ENCODE results near the gene SHISAL2A. TPM values are rescaled to one million over a fixed set of nuclear protein-coding genes. Genes with fewer than 3 reads are reported as not detected.

Gene SHISAL2A
- total RNA-seq = 10 to 100 TPM; 13.0 to 13.1 TPM

DNA sequence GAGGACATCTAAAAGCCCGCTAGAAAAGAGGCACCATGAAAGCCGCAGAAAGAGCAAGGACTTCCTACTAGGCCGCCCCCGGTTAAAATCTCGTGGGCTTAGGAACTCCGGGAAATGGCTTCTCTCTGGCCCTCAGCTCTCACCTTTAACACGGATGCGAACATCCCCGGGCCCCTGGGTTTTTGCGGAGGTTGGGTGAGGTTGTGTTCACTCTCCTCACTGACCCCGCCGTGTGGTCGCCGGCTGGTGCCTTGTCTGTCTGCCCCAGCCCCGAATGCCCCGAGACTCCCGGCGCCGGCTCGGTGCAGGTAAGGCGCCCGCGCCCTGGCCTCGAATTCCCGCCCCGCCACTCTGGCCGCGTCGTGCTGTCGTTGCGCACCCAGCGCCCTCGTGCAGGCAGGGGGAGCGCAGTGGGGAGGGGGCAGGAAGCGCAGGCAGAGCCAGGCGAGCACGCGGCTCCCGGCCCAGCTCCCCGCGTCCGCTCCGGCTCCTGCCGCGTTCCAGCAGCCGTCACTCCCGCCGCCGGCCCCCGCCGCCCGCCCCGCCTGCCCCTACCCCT, at the start of gene SHISAL2A:
SHISAL2A (plus strand) TSS at position 437 of the 559 bp plus-strand sequence. CDS start 326 bp downstream, outside the sequence.
- POLR2A ChIA-PET = interaction anchor here (1.0 to 2.4 kb wide), 4 partner anchors 9 to 565 kb away, joined by 3 to 18 read pairs (median 7); partner anchors contain the start of gene TUT4
- CTCF ChIA-PET = interaction anchor here (1.0 to 1.1 kb wide), 2 partner anchors 53 to 70 kb away, joined by 3 read pairs; no protein-coding TSS in a partner anchor

DNA sequence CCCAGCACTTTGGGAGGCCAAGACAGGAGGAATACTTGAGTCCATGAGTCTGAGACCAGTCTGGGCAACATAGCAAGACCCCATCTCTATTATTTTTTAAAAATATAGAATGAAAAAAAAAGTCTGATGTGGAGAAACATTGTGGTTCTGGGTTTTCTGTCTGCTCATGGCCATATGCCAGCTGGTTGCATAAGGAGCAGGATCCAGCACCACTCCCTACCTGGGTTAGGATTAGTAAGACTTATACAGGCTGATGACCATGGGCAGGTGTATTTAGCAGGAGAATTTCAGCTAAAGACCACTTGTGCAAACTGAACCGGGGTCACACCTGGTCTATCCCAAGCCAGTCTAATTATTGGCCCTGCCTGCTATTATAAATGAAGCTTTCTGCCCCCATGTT, 47.5 kb upstream of the SHISAL2A start:
- POLR2A ChIA-PET = no interaction called here
- CTCF ChIA-PET = no interaction called here

DNA sequence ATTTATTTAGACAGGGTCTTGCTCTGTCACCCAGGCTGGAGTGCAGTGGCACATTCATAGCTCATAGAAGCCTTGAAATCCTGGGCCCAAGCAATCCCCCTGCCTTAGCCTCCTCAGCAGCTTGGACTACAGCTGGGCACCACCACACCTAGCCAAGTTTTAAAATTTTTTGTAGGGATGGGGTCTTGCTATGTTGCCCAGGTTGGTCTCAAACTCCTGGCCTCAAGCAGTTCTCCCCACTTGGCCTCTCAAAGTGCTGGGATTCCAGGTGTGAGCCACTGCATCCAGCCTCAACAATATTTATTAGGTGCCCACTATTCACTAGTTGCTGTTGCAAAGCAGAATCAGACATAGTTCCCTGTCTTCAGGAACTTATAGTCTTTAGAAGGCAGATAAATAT, 44.9 kb upstream of the SHISAL2A start:
- CTCF ChIA-PET = interaction anchor here (0.6 kb wide), 1 partner anchor 333 kb away, joined by 3 read pairs; no protein-coding TSS in a partner anchor
- POLR2A ChIA-PET = interaction anchor here (0.6 kb wide), 1 partner anchor 35 kb away, joined by 3 read pairs; the partner anchor contains the start of gene TUT4

DNA sequence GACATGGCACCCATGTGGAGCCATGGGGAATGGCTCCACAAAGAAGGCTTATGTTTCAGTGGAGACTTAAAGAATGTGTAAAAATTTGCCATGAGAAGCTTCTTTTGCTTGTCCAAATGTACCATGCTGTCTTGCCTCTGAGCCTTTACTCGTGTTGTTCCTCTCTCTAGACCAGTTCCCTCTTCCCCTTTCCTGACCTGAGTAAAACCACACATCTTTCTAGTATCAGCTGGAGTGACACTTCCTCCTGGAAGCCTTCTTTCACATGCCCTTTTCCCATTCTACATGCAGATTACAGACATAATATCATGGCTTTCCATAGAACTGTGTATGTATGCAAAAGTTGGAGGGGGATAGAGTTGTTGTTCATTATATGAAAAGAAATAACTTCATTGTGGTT, 44.4 kb upstream of the SHISAL2A start:
- POLR2A ChIA-PET = interaction anchor here (0.6 kb wide), 1 partner anchor 36 kb away, joined by 3 read pairs; the partner anchor contains the start of gene TUT4
- CTCF ChIA-PET = no interaction called here

DNA sequence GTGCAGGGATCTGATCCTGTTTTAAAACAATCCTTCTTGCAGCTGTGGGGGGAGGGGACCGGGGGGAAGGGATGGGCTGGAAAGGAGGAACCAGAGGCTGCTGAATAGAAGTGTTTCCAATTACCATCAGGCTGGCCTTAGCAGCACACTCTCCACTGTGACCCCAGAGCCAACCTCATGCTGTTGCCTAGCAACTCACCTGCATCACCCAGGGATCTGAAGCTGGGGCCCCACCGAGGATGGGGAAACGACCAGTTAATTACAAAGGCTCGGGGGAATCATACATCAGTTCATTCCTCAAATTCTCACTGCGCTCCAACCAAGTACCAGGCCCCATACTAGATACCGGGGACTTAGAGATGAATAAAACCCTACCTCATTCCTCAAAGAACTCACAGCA, 42.7 kb upstream of the SHISAL2A start:
- CTCF ChIA-PET = no interaction called here
- POLR2A ChIA-PET = no interaction called here

DNA sequence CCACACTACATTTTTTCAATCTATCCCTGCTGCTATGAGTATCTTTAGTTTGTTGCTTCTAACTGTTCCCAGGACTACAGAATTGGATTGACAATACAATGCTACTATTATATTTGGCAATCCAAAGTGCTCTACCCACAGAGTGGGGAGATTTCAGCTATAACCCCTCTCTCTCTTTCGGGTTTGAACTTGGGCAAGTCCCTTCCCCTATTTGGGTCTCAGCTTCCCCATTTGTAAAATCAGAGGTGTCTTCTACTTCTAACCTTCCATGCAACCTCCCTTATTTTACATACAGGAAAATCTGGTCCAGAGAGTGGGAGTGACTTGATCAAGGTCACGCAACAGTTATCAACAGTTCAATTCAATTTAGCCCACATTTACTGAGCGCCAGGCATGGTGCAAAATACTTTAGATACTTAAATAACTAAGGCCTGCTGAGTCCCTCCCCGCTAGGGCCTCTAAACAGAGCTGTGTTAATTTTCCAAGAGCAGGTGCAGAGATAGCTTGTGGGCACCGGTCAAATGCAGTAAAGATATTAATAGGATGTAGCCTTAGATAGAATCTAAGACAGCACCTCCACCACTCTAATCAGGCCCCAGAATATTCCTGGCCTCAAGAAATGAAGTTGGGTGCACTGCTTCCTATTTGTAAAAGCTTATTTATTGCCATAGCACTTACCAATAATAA, 40.2 kb upstream of the SHISAL2A start:
- CTCF ChIA-PET = interaction anchor here (1.4 kb wide), 1 partner anchor 25 kb away, joined by 4 read pairs; no protein-coding TSS in a partner anchor
- POLR2A ChIA-PET = no interaction called here

DNA sequence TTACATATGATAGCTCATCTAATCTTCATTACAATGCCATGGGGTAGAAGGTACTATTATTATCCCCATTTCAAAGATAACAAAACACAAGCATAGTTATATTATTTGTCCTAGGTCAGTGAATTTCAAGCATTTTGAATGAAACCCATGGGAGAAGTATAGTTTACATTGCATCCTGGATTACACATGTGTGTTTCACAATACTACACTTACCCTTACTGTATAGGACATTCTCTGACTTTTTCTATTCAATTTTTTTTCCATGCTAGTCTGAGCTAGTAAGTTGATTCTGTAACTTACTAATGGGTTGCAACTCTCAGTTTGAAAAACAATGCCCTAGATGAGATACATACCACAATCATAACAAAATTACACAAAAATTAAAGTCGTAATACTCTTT, 39.5 kb upstream of the SHISAL2A start:
- CTCF ChIA-PET = interaction anchor here (1.2 to 1.4 kb wide), 2 partner anchors 25 to 93 kb away, joined by 3 to 4 read pairs; no protein-coding TSS in a partner anchor

DNA sequence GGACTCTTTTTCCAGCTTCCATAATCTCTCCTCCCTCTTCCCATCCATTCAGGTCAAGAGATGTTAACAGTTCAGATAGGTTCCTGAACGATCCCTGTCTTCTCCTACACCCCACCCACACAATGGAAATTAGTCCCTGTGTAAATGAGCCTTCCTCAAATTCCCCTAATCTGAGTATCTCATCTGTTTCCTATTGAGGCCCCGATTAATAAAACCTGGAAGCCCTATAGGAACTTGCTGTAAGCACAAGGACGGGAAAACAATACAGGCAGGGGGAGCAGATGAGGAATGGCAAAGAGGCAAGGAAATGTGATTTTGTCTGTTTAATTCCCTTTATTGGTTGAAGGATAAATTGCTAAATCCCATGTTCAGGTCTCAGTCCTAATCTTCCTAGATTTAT, 37.9 kb upstream of the SHISAL2A start:
- ChIA-PET CTCF (interaction anchor here (0.6 kb wide), 1 partner anchor 144 kb away, joined by 3 read pairs; no protein-coding TSS in a partner anchor), POLR2A (no interaction called here)

More for the DNA sequence above, 39.5 kb upstream of the SHISAL2A start:
- POLR2A ChIA-PET = no interaction called here

DNA sequence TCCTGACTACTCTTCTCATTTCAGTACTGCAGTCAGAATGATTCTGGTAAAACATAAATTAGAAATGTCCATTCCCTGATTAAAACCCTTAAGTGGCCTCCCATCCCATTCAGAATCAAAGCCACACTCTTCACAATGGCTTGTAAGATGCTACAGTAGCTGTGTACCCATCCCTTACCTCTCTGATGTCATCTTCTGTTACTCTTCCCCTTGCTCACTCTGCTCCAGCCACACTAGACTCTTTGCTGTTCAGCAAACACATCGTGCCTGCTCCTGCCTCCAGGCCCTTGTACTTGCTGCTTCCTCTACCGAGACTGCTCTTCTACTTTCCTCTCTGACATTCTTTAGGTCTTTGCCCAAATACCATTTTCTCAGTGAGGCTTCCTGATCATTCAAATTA, 35.1 kb upstream of the SHISAL2A start:
- ChIA-PET CTCF (no interaction called here), POLR2A (no interaction called here)

DNA sequence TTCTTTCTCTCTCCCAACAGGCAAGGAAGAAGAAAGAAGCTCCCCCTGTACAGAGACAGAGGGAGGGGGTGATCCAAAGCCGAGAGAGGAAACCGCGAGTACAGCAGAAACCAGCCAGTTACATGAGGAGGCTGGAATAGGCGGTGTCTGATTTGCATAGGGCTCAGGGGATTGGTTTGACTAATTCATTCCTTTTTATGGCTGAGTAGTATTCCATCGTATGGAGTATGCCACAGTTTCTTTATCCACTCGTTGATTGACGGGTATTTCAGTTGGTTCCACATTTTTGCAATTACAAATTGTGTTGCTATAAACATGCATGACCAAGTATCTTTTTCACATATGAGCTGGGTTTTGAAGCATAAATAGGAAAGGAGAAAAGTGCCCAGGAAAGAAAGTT, 34.2 kb upstream of the SHISAL2A start:
- CTCF ChIA-PET = interaction anchor here (0.6 kb wide), 1 partner anchor 12 kb away, joined by 4 read pairs; no protein-coding TSS in a partner anchor
- POLR2A ChIA-PET = interaction anchor here (0.7 kb wide), 1 partner anchor 44 kb away, joined by 5 read pairs; no protein-coding TSS in a partner anchor

DNA sequence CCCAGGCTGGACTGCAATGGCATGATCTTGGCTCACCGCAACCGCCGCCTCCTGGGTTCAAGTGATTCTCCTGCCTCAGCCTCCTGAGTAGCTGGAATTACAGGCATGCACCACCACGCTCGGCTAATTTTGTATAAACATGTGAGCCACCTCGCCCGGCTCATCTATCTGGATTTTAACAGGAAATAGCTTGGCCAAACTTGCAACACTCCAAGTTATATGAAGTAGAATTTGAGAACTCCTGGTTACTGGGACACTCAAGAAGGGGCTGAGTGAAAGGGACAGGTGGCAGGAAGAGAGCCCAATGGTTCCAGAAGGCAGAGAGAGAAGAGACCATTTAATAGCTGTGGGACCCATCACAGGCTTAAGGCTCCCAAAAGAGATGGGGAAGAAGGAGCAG, 33.7 kb upstream of the SHISAL2A start:
- ChIA-PET POLR2A (interaction anchor here (0.9 kb wide), 1 partner anchor 146 kb away, joined by 3 read pairs; no protein-coding TSS in a partner anchor), CTCF (interaction anchor here (0.6 kb wide), 1 partner anchor 13 kb away, joined by 4 read pairs; no protein-coding TSS in a partner anchor)

DNA sequence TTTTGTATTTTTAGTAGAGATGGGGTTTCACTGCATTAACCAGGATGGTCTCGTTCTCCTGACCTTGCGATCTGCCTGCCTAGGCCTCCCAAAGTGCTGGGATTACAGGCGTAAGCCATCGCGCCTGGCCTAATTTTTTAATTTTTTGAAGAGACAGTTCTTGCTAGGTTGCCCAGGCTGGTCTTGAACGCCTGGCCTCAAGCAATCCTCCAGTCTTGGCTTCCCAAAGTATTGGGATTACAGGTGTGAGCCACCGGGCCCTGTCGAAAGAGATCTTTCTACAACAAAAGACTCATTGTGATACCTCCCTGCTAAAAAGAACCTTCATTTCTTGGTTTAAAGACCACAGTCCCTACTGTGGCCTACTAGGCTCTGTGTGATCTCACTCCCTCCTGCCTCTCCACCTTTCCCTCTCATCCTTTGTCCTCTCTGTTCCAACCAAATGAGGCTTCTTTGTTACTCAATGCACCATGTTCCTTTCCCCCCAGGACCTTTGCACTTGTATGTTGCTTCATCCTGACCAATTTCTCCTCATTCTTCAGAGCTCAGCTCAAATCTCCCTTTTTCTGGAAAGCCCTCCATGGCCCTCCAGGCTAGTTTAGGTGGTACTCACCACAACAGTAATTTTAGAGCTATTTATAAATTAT, 32.3 kb upstream of the SHISAL2A start:
- ChIA-PET CTCF (interaction anchor here (1.4 kb wide), 1 partner anchor 232 kb away, joined by 4 read pairs; no protein-coding TSS in a partner anchor), POLR2A (interaction anchor here (1.5 kb wide), 1 partner anchor 47 kb away, joined by 9 read pairs; the partner anchor contains the start of gene TUT4)

DNA sequence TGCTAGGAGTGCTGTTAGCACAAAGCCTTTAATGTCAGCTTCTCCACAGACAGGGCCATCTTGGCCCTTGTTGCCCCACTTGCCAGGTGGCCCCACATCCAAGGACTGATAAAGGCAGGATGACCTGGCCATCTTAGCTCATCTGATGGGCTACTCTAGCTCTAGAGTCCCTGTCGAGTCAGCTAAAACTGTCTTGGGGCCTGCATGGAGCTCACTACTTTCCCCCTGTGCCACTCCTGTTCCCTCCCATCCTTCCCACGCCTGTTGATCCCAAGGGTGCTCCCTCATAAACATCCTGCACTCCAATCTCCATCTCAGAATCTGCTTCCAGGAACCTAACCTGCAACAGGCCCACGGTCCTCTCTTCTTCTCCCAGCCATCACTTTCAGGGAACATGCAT, 31.4 kb upstream of the SHISAL2A start:
- CTCF ChIA-PET = interaction anchor here (1.4 kb wide), 1 partner anchor 233 kb away, joined by 4 read pairs; no protein-coding TSS in a partner anchor
- POLR2A ChIA-PET = interaction anchor here (0.6 to 1.5 kb wide), 2 partner anchors 48 to 633 kb away, joined by 4 to 9 read pairs; partner anchors contain the start of gene TUT4

DNA sequence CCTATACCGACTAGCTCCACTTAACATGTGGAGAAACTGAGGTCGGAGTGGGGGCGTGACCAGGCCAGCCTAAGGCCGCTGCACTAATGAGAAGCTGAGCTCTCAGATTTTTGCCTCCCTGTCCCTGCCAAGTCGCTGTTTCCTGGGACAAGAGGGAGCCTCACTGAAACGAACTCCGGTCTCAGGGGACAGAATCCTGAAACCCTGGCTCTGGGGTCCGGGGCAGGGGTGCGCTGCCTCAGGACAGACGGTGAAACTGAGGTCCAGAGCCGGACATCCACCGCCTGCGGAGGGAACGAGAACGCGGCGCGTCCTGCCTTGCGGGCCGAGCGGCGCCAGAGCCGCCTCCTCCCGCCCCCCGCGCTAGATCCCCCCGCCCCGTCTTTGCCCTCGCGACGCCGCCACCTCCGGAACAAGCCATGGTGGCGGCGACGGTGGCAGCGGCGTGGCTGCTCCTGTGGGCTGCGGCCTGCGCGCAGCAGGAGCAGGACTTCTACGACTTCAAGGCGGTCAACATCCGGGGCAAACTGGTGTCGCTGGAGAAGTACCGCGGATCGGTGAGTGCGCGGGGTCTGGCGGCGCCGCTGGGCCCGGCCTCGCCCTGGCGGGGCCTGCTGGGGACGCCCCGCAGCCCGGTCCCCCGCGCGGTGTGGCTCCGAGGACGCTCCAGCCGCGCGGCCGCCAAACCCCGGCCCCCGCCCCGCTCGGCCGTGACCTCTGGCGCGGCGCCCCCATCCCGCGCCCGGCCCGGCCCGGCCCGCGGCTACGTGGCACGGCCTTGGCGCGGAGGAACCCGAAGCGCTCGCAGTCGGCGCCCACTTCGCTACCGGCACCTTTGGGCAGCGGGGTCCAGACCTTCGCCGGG, 30.7 kb upstream of the SHISAL2A start, which contains the start of gene GPX7:
GPX7 (plus strand) TSS at position 381 of the 865 bp plus-strand sequence; CDS start at position 420, 39 bp downstream.
- POLR2A ChIA-PET = interaction anchor here (0.6 to 1.9 kb wide), 4 partner anchors 36 to 632 kb away, joined by 3 to 9 read pairs (median 6); partner anchors contain the start of gene TUT4
- CTCF ChIA-PET = interaction anchor here (0.6 to 1.4 kb wide), 2 partner anchors 219 to 234 kb away, joined by 3 to 4 read pairs; no protein-coding TSS in a partner anchor

DNA sequence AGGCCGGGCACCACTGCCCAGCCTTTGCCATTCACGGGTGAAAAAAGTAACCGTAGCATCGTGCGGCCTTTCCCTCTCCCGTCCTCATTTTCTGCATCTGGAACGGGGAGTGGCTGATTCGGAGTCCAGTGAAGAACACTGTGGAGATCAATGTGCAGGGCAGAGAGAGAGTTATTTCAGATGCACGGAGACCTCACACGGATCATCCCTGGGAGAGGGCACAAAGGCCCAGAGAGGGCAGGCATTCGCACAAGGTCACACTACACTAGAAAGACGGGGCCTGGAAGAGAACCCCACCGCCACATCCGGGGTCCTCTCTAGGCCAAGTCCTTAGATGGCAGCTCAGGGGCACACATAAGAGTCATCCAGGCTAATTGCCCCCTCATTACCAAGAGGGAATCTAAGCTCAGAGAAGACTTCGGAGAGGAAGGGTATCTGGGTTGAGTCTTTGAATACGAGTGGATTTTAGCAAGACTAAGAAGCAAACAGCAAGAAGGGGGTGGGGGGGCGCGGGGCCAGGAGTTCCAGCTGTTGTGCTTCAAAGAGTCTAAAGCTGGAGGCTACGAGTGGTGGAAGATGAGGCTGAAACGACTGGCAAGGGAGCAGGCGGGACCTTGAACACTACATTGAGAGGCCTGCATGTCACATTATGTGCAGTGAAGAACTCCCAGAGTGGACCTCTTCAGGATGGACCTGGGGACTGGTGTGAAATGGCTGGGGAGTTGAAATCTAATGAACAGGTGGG, 29.9 kb upstream of the SHISAL2A start:
- ChIA-PET CTCF (interaction anchor here (0.6 to 0.7 kb wide), 2 partner anchors 83 to 220 kb away, joined by 3 read pairs; no protein-coding TSS in a partner anchor), POLR2A (interaction anchor here (0.9 to 1.9 kb wide), 3 partner anchors 11 to 50 kb away, joined by 3 to 8 read pairs (median 3); partner anchors contain the start of gene TUT4)

DNA sequence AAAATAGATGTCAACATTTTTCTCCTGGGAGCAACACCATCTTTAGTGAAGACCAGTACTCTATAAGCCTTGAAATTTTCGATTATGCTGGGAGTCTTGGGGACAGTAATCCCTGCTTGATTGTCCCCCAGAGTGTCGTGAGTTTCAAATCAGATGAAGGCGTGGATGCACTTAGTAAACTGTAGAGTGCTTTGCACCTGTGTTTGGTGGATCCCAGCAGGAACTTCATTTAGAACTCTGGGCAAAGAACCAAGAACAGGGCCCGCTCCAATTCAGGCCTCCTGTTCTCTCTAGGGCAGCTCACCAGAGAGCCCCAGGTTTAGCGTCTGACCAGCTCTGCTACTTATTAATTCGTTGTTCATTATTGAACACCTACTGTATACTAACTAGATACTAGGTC, 29.3 kb upstream of the SHISAL2A start:
- ChIA-PET CTCF (interaction anchor here (0.6 to 0.7 kb wide), 3 partner anchors 11 to 468 kb away, joined by 3 to 4 read pairs (median 3); no protein-coding TSS in a partner anchor), POLR2A (interaction anchor here (1.2 to 1.9 kb wide), 2 partner anchors 10 to 50 kb away, joined by 3 to 8 read pairs; partner anchors contain the start of gene TUT4)

Measured in activated CD8-positive, alpha-beta memory T cell treated with anti-CD3 and anti-CD28 coated beads for 36 hours (primary cell).